IMR-90 (cell line): ENCODE measurements around the gene PPIH. TPM values are rescaled to one million over a fixed set of nuclear protein-coding genes. Genes with fewer than 3 reads are reported as not detected.
A peak's percentile ranks its signal among the peaks of the same experiment; 100 is the strongest.
"Not testable (repeated sequence)": the region's sequence is repeated elsewhere in the genome, so short reads cannot be mapped to it uniquely, and the experiment has no call there.

Experiments used
- ATAC-seq: fragments of 200-7000 bp; cut with Tn5 transposase; 2 replicates; pipeline ENCODE4 v1.9.1; 2020; ENCODE audit warnings: low read depth, mild to moderate bottlenecking, moderate library complexity
- BruUV-seq: library from RNA; stranded (reverse); fragments of 400-500 nt; replicated peaks from 2 replicates; lab custom pipeline; 2021; lab: Mats Ljungman, UMichigan
- CTCF ChIA-PET: fragments of 300-600 bp; formaldehyde crosslinking; extraction: SDS; loops from one replicate; lab custom pipeline; 2021; ENCODE audit warnings: antibody characterized with exemption; lab: Yijun Ruan, JAX
- POLR2A ChIA-PET: fragments of 300-600 bp; sonication (Branson Sonifier 250); formaldehyde crosslinking; loops from one replicate; lab custom pipeline; 2022; ENCODE audit warnings: antibody characterized with exemption; ENCODE audit not compliant: unreplicated experiment; lab: Charles Lee
- DNase-seq: peaks from one replicate; pipeline ENCODE4 v3.0.0; 2013
- H2AFZ ChIP-seq: replicated peaks from 2 replicates; pipeline ENCODE3; 2013; ENCODE audit warnings: low read length, mild to moderate bottlenecking; ENCODE audit not compliant: poor library complexity
- H2AK5ac ChIP-seq: 2 replicates; pipeline ENCODE4 v1.6.1; 2013; ENCODE audit warnings: low read depth, low read length, inconsistent platforms
- H2AK9ac ChIP-seq: replicated peaks from 2 replicates; pipeline ENCODE3; 2013; ENCODE audit warnings: mild to moderate bottlenecking, low read depth, low read length, moderate library complexity; ENCODE audit not compliant: poor library complexity
- H2BK120ac ChIP-seq: 2 replicates; pipeline ENCODE4 v1.6.1; 2013; ENCODE audit warnings: low read depth, low read length, inconsistent platforms
- H2BK15ac ChIP-seq: 3 replicates; pipeline ENCODE4 v1.6.1; 2013; ENCODE audit warnings: low read depth, low read length, inconsistent platforms
- H2BK20ac ChIP-seq: 2 replicates; pipeline ENCODE4 v1.6.1; 2013; ENCODE audit warnings: low read depth, mild to moderate bottlenecking, inconsistent platforms, low read length, moderate library complexity
- H2BK5ac ChIP-seq: 2 replicates; pipeline ENCODE4 v1.6.1; 2013; ENCODE audit warnings: mild to moderate bottlenecking, low read depth, low read length, inconsistent platforms; ENCODE audit not compliant: poor library complexity, severe bottlenecking
- H3K14ac ChIP-seq: replicated peaks from 2 replicates; pipeline ENCODE4 v1.6.1; 2013; ENCODE audit warnings: low read depth, low read length, inconsistent platforms
- H3K18ac ChIP-seq: 2 replicates; pipeline ENCODE4 v1.6.1; 2013; ENCODE audit warnings: low read depth, low read length, control low read depth
- H3K23ac ChIP-seq: 2 replicates; pipeline ENCODE4 v1.6.1; 2013; ENCODE audit warnings: low read depth, low read length, inconsistent platforms
- H3K27ac ChIP-seq: 2 replicates; pipeline ENCODE4 v1.5.1; 2013; ENCODE audit warnings: mild to moderate bottlenecking, control low read depth, low read length; ENCODE audit not compliant: insufficient read depth
- H3K27me3 ChIP-seq: 2 replicates; pipeline ENCODE4 v1.6.1; 2013; ENCODE audit warnings: low read length; ENCODE audit not compliant: control insufficient read depth, insufficient read depth
- H3K36me3 ChIP-seq: 2 replicates; pipeline ENCODE4 v1.6.1; 2013; ENCODE audit warnings: low read length, mixed read lengths; ENCODE audit not compliant: control insufficient read depth, insufficient read depth
- H3K4ac ChIP-seq: 2 replicates; pipeline ENCODE4 v1.6.1; 2013; ENCODE audit warnings: low read depth, low read length, inconsistent platforms
- H3K4me1 ChIP-seq: 2 replicates; pipeline ENCODE4 v1.6.1; 2013; ENCODE audit warnings: low read length, mixed read lengths; ENCODE audit not compliant: control insufficient read depth, insufficient read depth
- H3K4me2 ChIP-seq: 2 replicates; pipeline ENCODE4 v1.6.1; 2013; ENCODE audit warnings: low read depth, mild to moderate bottlenecking, control low read depth, low read length, moderate library complexity
- H3K4me3 ChIP-seq: 2 replicates; pipeline ENCODE4 v1.5.1; 2013; ENCODE audit warnings: low read depth, mild to moderate bottlenecking, control low read depth, low read length, moderate library complexity; ENCODE audit not compliant: insufficient read depth
- H3K56ac ChIP-seq: 2 replicates; pipeline ENCODE4 v1.6.1; 2013; ENCODE audit warnings: low read length, inconsistent platforms; ENCODE audit not compliant: insufficient read depth; ENCODE audit errors: extremely low read depth
- H3K79me1 ChIP-seq, 2 experiments: 2 replicates each; pipeline ENCODE4 v1.6.1; 2013; ENCODE audit warnings: low read length in 2 of 2, inconsistent platforms in 1 of 2, low read depth in 1 of 2
- H3K9ac ChIP-seq: 2 replicates; pipeline ENCODE4 v1.6.1; 2013; ENCODE audit warnings: low read depth, low read length, control low read depth
- H3K9me1 ChIP-seq: 2 replicates; pipeline ENCODE4 v1.6.1; 2013; ENCODE audit warnings: low read length, inconsistent platforms; ENCODE audit not compliant: insufficient read depth
- H3K9me3 ChIP-seq: 2 replicates; pipeline ENCODE4 v1.6.1; 2013; ENCODE audit warnings: low read length; ENCODE audit not compliant: control insufficient read depth, insufficient read depth
- H4K20me1 ChIP-seq: 2 replicates; pipeline ENCODE4 v1.6.1; 2013; ENCODE audit warnings: low read length, inconsistent platforms; ENCODE audit not compliant: insufficient read depth
- H4K5ac ChIP-seq: 2 replicates; pipeline ENCODE4 v1.6.1; 2013; ENCODE audit warnings: mild to moderate bottlenecking, low read depth, low read length, control low read depth
- H4K8ac ChIP-seq, 2 experiments: 2 replicates each; pipeline ENCODE4 v1.6.1; 2013; ENCODE audit warnings: low read depth in 2 of 2, low read length in 2 of 2, control low read depth in 1 of 2, inconsistent platforms in 1 of 2
- H4K91ac ChIP-seq: 2 replicates; pipeline ENCODE4 v1.6.1; 2013; ENCODE audit warnings: low read depth, low read length, inconsistent platforms; ENCODE audit not compliant: insufficient read depth
- WGBS, 2 experiments: methylation state at CpG; one replicate each; pipeline versions ENCODE4 v1.1.5 to v1.1.7; 2013; ENCODE audit warnings: missing lambda C conversion rate in 2 of 2; ENCODE audit not compliant: insufficient read length in 1 of 2; ENCODE audit errors: extremely low coverage in 2 of 2; 5-methylcytosine and 5-hydroxymethylcytosine counted together
- dilution Hi-C: fragments of 300-500 bp; cut with HindIII; formaldehyde crosslinking; loops from one replicate; pipeline ENCODE4 v1.14.3; 2018; ENCODE audit warnings: low sequenced_read_pairs; ENCODE audit not compliant: unreplicated experiment
- in situ Hi-C: fragments of 300-500 bp; cut with MboI; formaldehyde crosslinking; loops from 3 replicates; pipeline ENCODE4 v1.14.3; 2019; ENCODE audit warnings: low sequenced_read_pairs, inconsistent platforms, mixed read lengths
- intact Hi-C: fragments of 100-400 bp; cut with micrococcal nuclease; formaldehyde crosslinking; loops from 2 replicates; pipeline ENCODE4 v1.10.0; 2022
- polyA plus RNA-seq, 3 experiments: library from polyadenylated mRNA; depleted of rRNA; stranded (reverse); fragments of >200 nt; gene quantifications; 2 replicates each; pipeline ENCODE4 v1.2.3, GENCODE V29; 2012; ENCODE audit warnings: low replicate concordance in 1 of 3
- total RNA-seq: library from RNA; depleted of rRNA; stranded (reverse); fragments of >200 nt; gene quantifications from 2 replicates; pipeline ENCODE4 v1.2.3, GENCODE V29; 2012

Gene PPIH
- total and polyA plus RNA-seq, 2 of the 4 experiments (the other 2 are of a cell fraction) = 22.4 to 52.1 TPM

DNA sequence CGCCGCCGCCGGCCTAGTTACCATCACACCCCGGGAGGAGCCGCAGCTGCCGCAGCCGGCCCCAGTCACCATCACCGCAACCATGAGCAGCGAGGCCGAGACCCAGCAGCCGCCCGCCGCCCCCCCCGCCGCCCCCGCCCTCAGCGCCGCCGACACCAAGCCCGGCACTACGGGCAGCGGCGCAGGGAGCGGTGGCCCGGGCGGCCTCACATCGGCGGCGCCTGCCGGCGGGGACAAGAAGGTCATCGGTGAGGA lies 24.2 kb downstream of the PPIH start:
- H2BK120ac ChIP-seq, H4K5ac ChIP-seq, H3K27me3 ChIP-seq, H3K4ac ChIP-seq, dilution Hi-C loops, H3K9ac ChIP-seq, H3K18ac ChIP-seq, BruUV-seq, H4K91ac ChIP-seq, H4K8ac ChIP-seq, H3K36me3 ChIP-seq, H3K56ac ChIP-seq, H2BK20ac ChIP-seq, DNase-seq, H3K9me3 ChIP-seq, H3K14ac ChIP-seq, H3K9me1 ChIP-seq, H3K4me2 ChIP-seq, in situ Hi-C loops, H3K23ac ChIP-seq, H2BK15ac ChIP-seq: not testable (repeated sequence)
- Histone ChIP-seq H2AK9ac (peak overlapping the region; percentile 50), H4K20me1 (peaks cover 44% of the 10 kb centered on the region), H2AK5ac (peak overlapping the region; percentile 40; the same call in 1 of the 2 replicates), H2AFZ (peak overlapping the region; percentile 80), H3K4me3 (peak overlapping the region; percentile 84), H3K4me1 (peaks cover 13% of the 10 kb centered on the region; the same call in 1 of the 2 replicates), H3K79me1 (peaks cover 12 to 23% of the 10 kb centered on the region in 2 experiments; a peak in 3 of 4 replicates), H2BK5ac (peak overlapping the region; percentile 59), H3K27ac (peak overlapping the region; percentile 69; the same call in 1 of the 2 replicates)
- ChIA-PET POLR2A (interaction anchor here (1.3 to 1.5 kb wide), 3 partner anchors 11 to 84 kb away, joined by 3 to 6 read pairs (median 4); no protein-coding TSS in a partner anchor), CTCF (interaction anchor here (1.1 kb wide), 1 partner anchor 25 kb away, joined by 5 read pairs; no protein-coding TSS in a partner anchor)
- intact Hi-C loops = loop anchor here (1.0 to 10.0 kb wide), 5 partner anchors 24 to 538 kb away; partner anchors contain the start of genes C1orf50, P3H1, PPIH and ZNF691
- peak; percentile 15 for ATAC-seq
- no CpG with 5 or more reads among the region's 33 CpGs for WGBS, 2 experiments
